ENCODE results near the gene CRELD1. TPM values are rescaled to one million over a fixed set of nuclear protein-coding genes. Genes with fewer than 3 reads are reported as not detected.

CRELD1 gene
- total and polyA plus RNA-seq, 2 of the 13 experiments (the other 11 are each of a cell fraction or from before 2014, with no cell fraction given), result 27.1 to 61.9 TPM

GRCh38 chr3:9901967-9902366 lies 31.7 kb upstream of the CRELD1 start (continued):
- TF ChIP-seq ZXDC (CRISPR knock-in tag; IDR thresholded peaks at IDR 0.05) (no peak), ZNF30 (CRISPR knock-in tag; IDR thresholded peaks at IDR 0.05) (no peak), ZNF550 (CRISPR knock-in tag; IDR thresholded peaks at IDR 0.05; ENCODE audit: borderline replicate concordance) (no peak), SRY (CRISPR knock-in tag; IDR thresholded peaks at IDR 0.05) (no peak), ZGPAT (CRISPR knock-in tag; IDR thresholded peaks at IDR 0.05) (no peak), RCOR2 (CRISPR knock-in tag; IDR thresholded peaks at IDR 0.05) (peak; percentile 7; the same call in 1 of the 2 replicates), MAFK (conservative IDR thresholded peaks at IDR 0.05 in 1 of 2, IDR thresholded peaks at IDR 0.05 in 1 of 2; ENCODE audit: low read length in 2 of 2) (no peak), CEBPG (CRISPR knock-in tag; IDR thresholded peaks at IDR 0.05) (no peak), TFAP4 (IDR thresholded peaks at IDR 0.05; ENCODE audit: borderline replicate concordance, low read depth) (peak; percentile 71), ZNF644 (CRISPR knock-in tag; IDR thresholded peaks at IDR 0.05; ENCODE audit: low read depth) (peak; percentile 41; the same call in 1 of the 2 replicates), MIER3 (CRISPR knock-in tag; IDR thresholded peaks at IDR 0.05; ENCODE audit: borderline replicate concordance) (no peak), MTA1 (CRISPR knock-in tag; IDR thresholded peaks at IDR 0.05; ENCODE audit: borderline replicate concordance) (0 out of 2 replicates have a peak, but pooled peaks have one; percentile 11), JUN (CRISPR knock-in tag; IDR thresholded peaks at IDR 0.05) (no peak), HMG20B (CRISPR knock-in tag; conservative IDR thresholded peaks at IDR 0.05) (no peak), PITX1 (CRISPR knock-in tag; IDR thresholded peaks at IDR 0.05) (no peak), ZNF501 (CRISPR knock-in tag; IDR thresholded peaks at IDR 0.05) (no peak; the same call in 1 of the 2 replicates), TGIF2 (CRISPR knock-in tag; IDR thresholded peaks at IDR 0.05) (no peak), ZNF530 (CRISPR knock-in tag; IDR thresholded peaks at IDR 0.05; ENCODE audit: low read depth) (no peak), IRF1 (CRISPR knock-in tag; IDR thresholded peaks at IDR 0.05; ENCODE audit: low read depth) (no peak), MTA3 (CRISPR knock-in tag; IDR thresholded peaks at IDR 0.05) (no peak), ZNF773 (CRISPR knock-in tag; IDR thresholded peaks at IDR 0.05; ENCODE audit: borderline replicate concordance) (no peak), ZNF235 (CRISPR knock-in tag; IDR thresholded peaks at IDR 0.05; ENCODE audit: borderline replicate concordance) (no peak), ZNF816 (CRISPR knock-in tag; IDR thresholded peaks at IDR 0.05; ENCODE audit: borderline replicate concordance) (no peak), PHF21A (CRISPR knock-in tag; IDR thresholded peaks at IDR 0.05) (no peak), ZNF766 (CRISPR knock-in tag; IDR thresholded peaks at IDR 0.05; ENCODE audit: borderline replicate concordance) (no peak), ZNF326 (CRISPR knock-in tag; IDR thresholded peaks at IDR 0.05; ENCODE audit: borderline replicate concordance) (no peak)
- TF ChIP-seq, protein P1, sequence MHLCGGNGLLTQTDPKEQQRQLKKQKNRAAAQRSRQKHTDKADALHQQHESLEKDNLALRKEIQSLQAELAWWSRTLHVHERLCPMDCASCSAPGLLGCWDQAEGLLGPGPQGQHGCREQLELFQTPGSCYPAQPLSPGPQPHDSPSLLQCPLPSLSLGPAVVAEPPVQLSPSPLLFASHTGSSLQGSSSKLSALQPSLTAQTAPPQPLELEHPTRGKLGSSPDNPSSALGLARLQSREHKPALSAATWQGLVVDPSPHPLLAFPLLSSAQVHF (CRISPR knock-in tag; IDR thresholded peaks at IDR 0.05), result no peak
